Activated CD8-positive, alpha-beta memory T cell treated with anti-CD3 and anti-CD28 coated beads, Interleukin-2, amount 50 U/mL, for 1 hour (primary cell): ENCODE results near the gene ABHD17A.

Experiments used
- DNase-seq: peaks from one replicate; pipeline ENCODE4 v3.0.0-alpha.2; 2020; ENCODE audit errors: extremely low read depth

The ABHD17A gene

GRCh38 chr19:1864480-1865171, 20.7 kb downstream of the ABHD17A start:
- DNase-seq: no peak

GRCh38 chr19:1863638-1864479, 21.4 kb downstream of the ABHD17A start:
- DNase-seq: peak; percentile 81

GRCh38 chr19:1863328-1863637, 22.0 kb downstream of the ABHD17A start, which contains the start of gene KLF16:
TSS of gene KLF16 (minus strand) at chr19:1863579. CDS start at chr19:1863497, 82 bp downstream.
- DNase-seq: no peak

- no peak for DNase-seq
These were observed 22.6 kb downstream of the ABHD17A start for GRCh38 chr19:1862424-1863327.

- DNase-seq: no peak
These were observed 23.2 kb downstream of the ABHD17A start for GRCh38 chr19:1862068-1862423.

- no peak for DNase-seq
These were observed 23.7 kb downstream of the ABHD17A start for GRCh38 chr19:1861599-1862031.

GRCh38 chr19:1860821-1861598, 24.3 kb downstream of the ABHD17A start:
- no peak for DNase-seq

GRCh38 chr19:1860042-1860775, 25.1 kb downstream of the ABHD17A start:
- no peak for DNase-seq

GRCh38 chr19:1859331-1859781, 25.9 kb downstream of the ABHD17A start:
- DNase-seq: no peak

- DNase-seq: no peak
These were observed 26.7 kb downstream of the ABHD17A start for GRCh38 chr19:1858412-1859081.

- no peak for DNase-seq
These were observed 27.5 kb downstream of the ABHD17A start for GRCh38 chr19:1857648-1858326.

GRCh38 chr19:1856698-1857603, 28.3 kb downstream of the ABHD17A start:
- DNase-seq: no peak

GRCh38 chr19:1856345-1856697, 29.0 kb downstream of the ABHD17A start:
- no peak for DNase-seq

GRCh38 chr19:1855828-1856255, 29.5 kb downstream of the ABHD17A start:
- DNase-seq: no peak

- DNase-seq: no peak
These were observed 30.1 kb downstream of the ABHD17A start for GRCh38 chr19:1855040-1855827.

- no peak for DNase-seq
These were observed 30.7 kb downstream of the ABHD17A start for GRCh38 chr19:1854542-1855039.

- DNase-seq: no peak
These were observed 31.2 kb downstream of the ABHD17A start for GRCh38 chr19:1854039-1854541.
